VCaP (cell line): ENCODE measurements around the gene NEURL2.

ENCODE experiments used
- H3K27ac ChIP-seq: fragments of 450-650 bp; 2 replicates; pipeline ENCODE4 v1.5.1; 2017
- TF ChIP-seq, protein P1 (sequence below): fragments of 450-650 bp; conservative IDR thresholded peaks from 2 replicates; pipeline ENCODE4 v1.5.1; 2017; ENCODE audit warnings: mild to moderate bottlenecking, moderate library complexity

Gene NEURL2

GRCh38 chr20:45899046-45899835 lies 8.2 kb upstream of the NEURL2 start:
- TF ChIP-seq, protein P1, sequence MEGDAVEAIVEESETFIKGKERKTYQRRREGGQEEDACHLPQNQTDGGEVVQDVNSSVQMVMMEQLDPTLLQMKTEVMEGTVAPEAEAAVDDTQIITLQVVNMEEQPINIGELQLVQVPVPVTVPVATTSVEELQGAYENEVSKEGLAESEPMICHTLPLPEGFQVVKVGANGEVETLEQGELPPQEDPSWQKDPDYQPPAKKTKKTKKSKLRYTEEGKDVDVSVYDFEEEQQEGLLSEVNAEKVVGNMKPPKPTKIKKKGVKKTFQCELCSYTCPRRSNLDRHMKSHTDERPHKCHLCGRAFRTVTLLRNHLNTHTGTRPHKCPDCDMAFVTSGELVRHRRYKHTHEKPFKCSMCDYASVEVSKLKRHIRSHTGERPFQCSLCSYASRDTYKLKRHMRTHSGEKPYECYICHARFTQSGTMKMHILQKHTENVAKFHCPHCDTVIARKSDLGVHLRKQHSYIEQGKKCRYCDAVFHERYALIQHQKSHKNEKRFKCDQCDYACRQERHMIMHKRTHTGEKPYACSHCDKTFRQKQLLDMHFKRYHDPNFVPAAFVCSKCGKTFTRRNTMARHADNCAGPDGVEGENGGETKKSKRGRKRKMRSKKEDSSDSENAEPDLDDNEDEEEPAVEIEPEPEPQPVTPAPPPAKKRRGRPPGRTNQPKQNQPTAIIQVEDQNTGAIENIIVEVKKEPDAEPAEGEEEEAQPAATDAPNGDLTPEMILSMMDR = no peak
- H3K27ac ChIP-seq = no peak overlapping the region

DNA sequence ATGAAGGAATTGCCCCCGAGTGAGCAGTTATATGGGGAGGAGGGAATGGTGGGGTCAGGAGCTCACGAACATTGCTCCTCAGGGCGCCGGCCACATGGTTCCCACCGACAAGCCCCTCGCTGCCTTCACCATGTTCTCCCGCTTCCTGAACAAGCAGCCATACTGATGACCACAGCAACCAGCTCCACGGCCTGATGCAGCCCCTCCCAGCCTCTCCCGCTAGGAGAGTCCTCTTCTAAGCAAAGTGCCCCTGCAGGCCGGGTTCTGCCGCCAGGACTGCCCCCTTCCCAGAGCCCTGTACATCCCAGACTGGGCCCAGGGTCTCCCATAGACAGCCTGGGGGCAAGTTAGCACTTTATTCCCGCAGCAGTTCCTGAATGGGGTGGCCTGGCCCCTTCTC lies 7.3 kb upstream of the NEURL2 start:
- TF ChIP-seq, protein P1 = no peak

DNA sequence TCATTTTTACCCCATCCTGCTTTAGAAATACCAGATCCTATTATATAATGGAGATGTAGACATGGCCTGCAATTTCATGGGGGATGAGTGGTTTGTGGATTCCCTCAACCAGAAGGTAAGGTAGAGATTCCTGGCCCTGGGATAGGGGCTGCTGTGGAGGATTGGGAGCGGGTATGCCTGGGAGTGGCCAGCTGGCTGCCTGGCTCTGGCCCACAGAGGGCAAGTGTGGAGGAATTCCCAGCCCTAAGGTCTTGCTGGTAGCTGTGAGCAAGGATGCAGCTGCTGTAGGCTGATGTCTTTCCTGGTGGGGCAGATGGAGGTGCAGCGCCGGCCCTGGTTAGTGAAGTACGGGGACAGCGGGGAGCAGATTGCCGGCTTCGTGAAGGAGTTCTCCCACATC lies 6.7 kb upstream of the NEURL2 start:
- TF ChIP-seq, protein P1 = no peak
- no peak overlapping the region for H3K27ac ChIP-seq

More for the DNA sequence above, 7.3 kb upstream of the NEURL2 start:
- H3K27ac ChIP-seq = no peak overlapping the region

DNA sequence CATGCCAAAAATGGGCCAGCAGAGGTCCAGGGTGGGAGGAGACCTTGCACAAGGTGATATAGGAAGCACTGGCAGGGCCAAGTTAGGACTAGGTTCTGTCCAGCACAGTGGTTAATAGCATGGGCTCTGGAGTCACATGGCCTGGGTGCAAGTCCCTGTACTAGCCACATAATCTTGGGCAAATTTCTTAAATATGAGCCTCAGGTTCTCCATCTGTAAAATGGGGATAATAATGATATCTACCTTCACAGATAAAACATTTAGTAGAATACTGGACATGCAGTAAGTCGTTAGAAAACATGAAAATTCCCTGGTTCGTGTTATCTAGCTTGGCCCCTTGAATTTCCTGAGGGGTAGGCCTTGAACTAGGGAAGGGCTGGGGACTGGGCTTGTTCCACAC lies 6.3 kb upstream of the NEURL2 start:
- no peak overlapping the region for H3K27ac ChIP-seq
- TF ChIP-seq, protein P1 = no peak

- no peak overlapping the region for H3K27ac ChIP-seq
- TF ChIP-seq, protein P1 = no peak
Measured at GRCh38 chr20:45896641-45897161, 5.7 kb upstream of the NEURL2 start.

DNA sequence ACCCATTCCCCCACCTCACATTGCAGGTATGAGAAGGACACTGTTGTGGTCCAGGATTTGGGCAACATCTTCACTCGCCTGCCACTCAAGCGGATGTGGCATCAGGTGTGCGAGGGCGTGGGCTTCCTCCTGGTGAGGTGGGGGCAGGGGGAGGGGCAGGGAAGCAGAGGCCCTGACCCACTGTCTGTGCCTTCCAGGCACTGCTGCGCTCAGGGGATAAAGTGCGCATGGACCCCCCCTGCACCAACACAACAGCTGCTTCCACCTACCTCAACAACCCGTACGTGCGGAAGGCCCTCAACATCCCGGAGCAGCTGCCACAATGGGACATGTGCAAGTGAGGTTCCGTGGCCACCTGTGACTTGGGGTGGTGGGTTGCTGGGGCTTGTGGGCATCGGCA lies 3.8 kb upstream of the NEURL2 start:
- TF ChIP-seq, protein P1 = no peak
- no peak overlapping the region for H3K27ac ChIP-seq

DNA sequence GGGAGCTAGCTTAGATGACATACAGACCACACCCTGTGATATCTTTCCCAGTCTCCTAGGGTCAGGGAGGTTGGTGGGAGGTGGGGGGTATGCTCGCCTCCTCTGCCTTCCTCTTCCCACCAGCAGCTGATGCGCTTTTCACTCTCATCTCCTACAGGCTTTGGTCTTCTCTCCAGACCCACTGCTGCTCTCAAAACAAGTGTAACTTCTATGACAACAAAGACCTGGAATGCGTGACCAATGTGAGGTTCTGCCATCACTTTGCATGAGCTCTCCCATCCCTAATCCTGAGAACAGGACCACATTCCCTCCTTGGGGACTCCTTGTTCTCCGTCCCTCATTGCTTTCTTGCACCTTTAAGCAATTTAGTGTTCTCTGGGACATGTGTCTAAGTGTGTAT lies 2.8 kb upstream of the NEURL2 start:
- no peak overlapping the region for H3K27ac ChIP-seq
- TF ChIP-seq, protein P1 = no peak
